H9 (cell line): Measurements from ENCODE around the gene KCNK1. TPM values are rescaled to one million over a fixed set of nuclear protein-coding genes. Genes with fewer than 3 reads are reported as not detected.

Experiments
- DNase-seq: peaks from one replicate; pipeline ENCODE4 v3.0.0-alpha.2; 2017
- H2AFZ ChIP-seq: one replicate; pipeline ENCODE4 v1.6.1; 2013; ENCODE audit warnings: mild to moderate bottlenecking, low read length, control low read depth, moderate library complexity
- H2AK5ac ChIP-seq: 2 replicates; pipeline ENCODE4 v1.6.1; 2013; ENCODE audit warnings: low read length, control low read depth, mixed read lengths; ENCODE audit not compliant: insufficient read length
- H2BK120ac ChIP-seq: one replicate; pipeline ENCODE4 v1.6.1; 2013; ENCODE audit warnings: low read depth, mild to moderate bottlenecking, low read length, control low read depth, inconsistent platforms; ENCODE audit not compliant: poor library complexity, severe bottlenecking
- H2BK12ac ChIP-seq: 2 replicates; pipeline ENCODE4 v1.6.1; 2013; ENCODE audit warnings: low read length, control low read depth, mixed read lengths, low read depth; ENCODE audit not compliant: insufficient read length
- H2BK15ac ChIP-seq: 2 replicates; pipeline ENCODE4 v1.6.1; 2013; ENCODE audit warnings: low read depth, low read length, control low read depth
- H2BK20ac ChIP-seq: one replicate; pipeline ENCODE4 v1.6.1; 2013; ENCODE audit warnings: low read depth, mild to moderate bottlenecking, low read length, control low read depth, inconsistent platforms; ENCODE audit not compliant: poor library complexity, severe bottlenecking
- H2BK5ac ChIP-seq: 2 replicates; pipeline ENCODE4 v1.6.1; 2013; ENCODE audit warnings: low read length, control low read depth, mixed read lengths; ENCODE audit not compliant: insufficient read length
- H3K14ac ChIP-seq: 2 replicates; pipeline ENCODE4 v1.6.1; 2013; ENCODE audit warnings: low read length, control low read depth; ENCODE audit not compliant: insufficient read depth
- H3K18ac ChIP-seq: 2 replicates; pipeline ENCODE4 v1.6.1; 2013; ENCODE audit warnings: low read depth, mild to moderate bottlenecking, mixed read lengths, low read length, control low read depth; ENCODE audit not compliant: insufficient read length
- H3K23ac ChIP-seq: 2 replicates; pipeline ENCODE4 v1.6.1; 2013; ENCODE audit warnings: low read length, control low read depth, mixed read lengths, low read depth; ENCODE audit not compliant: insufficient read length
- H3K23me2 ChIP-seq: 2 replicates; pipeline ENCODE4 v1.6.1; 2013; ENCODE audit warnings: low read depth, mild to moderate bottlenecking, mixed read lengths, low read length, control low read depth; ENCODE audit not compliant: insufficient read length, poor library complexity, severe bottlenecking
- H3K27ac ChIP-seq: 2 replicates; pipeline ENCODE4 v1.5.1; 2013; ENCODE audit warnings: low read length, control low read depth, mixed read lengths, low read depth; ENCODE audit not compliant: insufficient read length
- H3K27me3 ChIP-seq: 2 replicates; pipeline ENCODE4 v1.6.1; 2013; ENCODE audit warnings: low read length, control low read depth, inconsistent platforms; ENCODE audit not compliant: insufficient read depth
- H3K4ac ChIP-seq: 2 replicates; pipeline ENCODE4 v1.6.1; 2013; ENCODE audit warnings: low read depth, mild to moderate bottlenecking, control low read depth, inconsistent platforms, low read length, moderate library complexity
- H3K4me1 ChIP-seq: 2 replicates; pipeline ENCODE4 v1.6.1; 2013; ENCODE audit warnings: low read length, control low read depth, inconsistent platforms; ENCODE audit not compliant: insufficient read depth
- H3K4me2 ChIP-seq: 2 replicates; pipeline ENCODE4 v1.6.1; 2013; ENCODE audit warnings: low read length, control low read depth, mixed read lengths; ENCODE audit not compliant: insufficient read length, insufficient read depth
- H3K56ac ChIP-seq: 2 replicates; pipeline ENCODE4 v1.6.1; 2013; ENCODE audit warnings: low read depth, mild to moderate bottlenecking, mixed read lengths, low read length, control low read depth; ENCODE audit not compliant: insufficient read length
- H3K79me1 ChIP-seq: 2 replicates; pipeline ENCODE4 v1.6.1; 2013; ENCODE audit warnings: low read depth, mild to moderate bottlenecking, moderate library complexity, low read length, control low read depth, inconsistent platforms; ENCODE audit not compliant: insufficient read depth, poor library complexity, severe bottlenecking
- H3K79me2 ChIP-seq: 2 replicates; pipeline ENCODE4 v1.6.1; 2013; ENCODE audit warnings: low read length, control low read depth, inconsistent platforms; ENCODE audit not compliant: insufficient read depth
- H3K9ac ChIP-seq: 2 replicates; pipeline ENCODE4 v1.6.1; 2013; ENCODE audit warnings: low read length, control low read depth, mixed read lengths; ENCODE audit not compliant: insufficient read length; ENCODE audit errors: extremely low read depth
- H3K9me3 ChIP-seq: one replicate; pipeline ENCODE4 v1.6.1; 2013; ENCODE audit warnings: low read depth, low read length, inconsistent platforms; ENCODE audit not compliant: control insufficient read depth
- H3T11ph ChIP-seq: one replicate; pipeline ENCODE4 v1.6.1; 2013; ENCODE audit warnings: mild to moderate bottlenecking, low read length, control low read depth, inconsistent platforms
- H4K20me1 ChIP-seq: one replicate; pipeline ENCODE4 v1.6.1; 2013; ENCODE audit not compliant: control insufficient read depth, insufficient read length, insufficient read depth
- H4K5ac ChIP-seq: 2 replicates; pipeline ENCODE4 v1.6.1; 2013; ENCODE audit warnings: low read depth, mild to moderate bottlenecking, mixed read lengths, low read length, control low read depth; ENCODE audit not compliant: insufficient read length
- H4K8ac ChIP-seq: replicated peaks from 2 replicates; pipeline ENCODE4 v1.6.1; 2013; ENCODE audit warnings: low read length, control low read depth, mixed read lengths, low read depth; ENCODE audit not compliant: insufficient read length
- H4K91ac ChIP-seq: 2 replicates; pipeline ENCODE4 v1.6.1; 2013; ENCODE audit warnings: low read depth, mild to moderate bottlenecking, moderate library complexity, mixed read lengths, low read length, control low read depth; ENCODE audit not compliant: insufficient read length
- H3K27ac Mint-ChIP-seq, 3 experiments: 2 replicates in 2 of 3; 3 replicates in 1 of 3; pipeline ENCODE4 v1.8.0; 2020 to 2021; ENCODE audit warnings: mixed read lengths in 3 of 3, mild to moderate bottlenecking in 1 of 3, moderate library complexity in 1 of 3
- H3K27me3 Mint-ChIP-seq: 2 replicates; pipeline ENCODE4 v1.8.0; 2021; ENCODE audit warnings: low read depth, mild to moderate bottlenecking, moderate library complexity, mixed read lengths
- H3K36me3 Mint-ChIP-seq, 3 experiments: 2 replicates in 2 of 3; 3 replicates in 1 of 3; pipeline ENCODE4 v1.8.0; 2020 to 2021; ENCODE audit warnings: low read depth in 3 of 3, mixed read lengths in 3 of 3; ENCODE audit not compliant: insufficient read depth in 1 of 3
- H3K4me1 Mint-ChIP-seq, 2 experiments: 2 replicates each; pipeline ENCODE4 v1.8.0; 2020; ENCODE audit warnings: mixed read lengths in 2 of 2
- H3K4me3 Mint-ChIP-seq, 2 experiments: 2 replicates in 1 of 2; 3 replicates in 1 of 2; pipeline ENCODE4 v1.8.0; 2020 to 2021; ENCODE audit warnings: mild to moderate bottlenecking in 2 of 2, mixed read lengths in 2 of 2, moderate library complexity in 1 of 2
- H3K9me3 Mint-ChIP-seq, 2 experiments: 2 replicates in 1 of 2; 3 replicates in 1 of 2; pipeline ENCODE4 v1.8.0; 2020; ENCODE audit warnings: mild to moderate bottlenecking in 2 of 2, mixed read lengths in 2 of 2, moderate library complexity in 1 of 2
- CTCF ChIP-seq: fragments of 200-600 bp; sonication (generic); conservative IDR thresholded peaks from 3 replicates; pipeline ENCODE4 v1.8.0; 2021; ENCODE audit warnings: antibody characterized with exemption, mild to moderate bottlenecking
- WGBS: extraction: QIAGEN DNeasy Blood & Tissue Kit; methylation state at CpG from one replicate; pipeline ENCODE4 v1.1.7; 2013; ENCODE audit warnings: missing lambda C conversion rate, low lambda C conversion rate, mixed read lengths; ENCODE audit not compliant: insufficient read length; ENCODE audit errors: extremely low coverage; 5-methylcytosine and 5-hydroxymethylcytosine counted together
- total RNA-seq: library from RNA; stranded (reverse); gene quantifications from 2 replicates; pipeline ENCODE4 v1.2.1, GENCODE V29; 2021

Gene KCNK1
- total RNA-seq, 1 experiment from 2014 or later, result 9.9 TPM

GRCh38 chr1:233632436-233632835 is 18.5 kb downstream of the KCNK1 start:
- H3K27me3 Mint-ChIP-seq, result no peaks in the 10 kb centered on the region; the same call in 1 of the 2 replicates
- Histone ChIP-seq H2BK12ac (no peak overlapping the region), H3K14ac (no peak overlapping the region), H3K4me1 (peaks cover 6% of the 10 kb centered on the region), H2BK15ac (no peak overlapping the region), H3K23ac (no peak overlapping the region), H2AFZ (no peak overlapping the region), H3K18ac (no peak overlapping the region), H3K4ac (no peak overlapping the region), H3K9ac (no peak overlapping the region), H3K56ac (no peak overlapping the region), H4K5ac (no peak overlapping the region), H2BK20ac (no peak overlapping the region), H3K27ac (no peak overlapping the region), H2BK5ac (no peak overlapping the region), H3T11ph (no peak overlapping the region), H2AK5ac (no peak overlapping the region), H3K23me2 (no peaks in the 10 kb centered on the region), H3K9me3 (no peaks in the 10 kb centered on the region), H3K79me2 (peaks cover 2% of the 10 kb centered on the region; the same call in 1 of the 2 replicates), H4K91ac (no peak overlapping the region), H3K79me1 (no peaks in the 10 kb centered on the region), H2BK120ac (no peak overlapping the region), H4K8ac (no peak overlapping the region), H4K20me1 (no peaks in the 10 kb centered on the region), H3K27me3 (no peaks in the 10 kb centered on the region), H3K4me2 (no peak overlapping the region)
- DNase-seq, result no peak
- no peak for TF ChIP-seq CTCF
- H3K4me3 Mint-ChIP-seq, result no peak overlapping the region
- H3K4me1 Mint-ChIP-seq, result peaks cover 14 to 21% of the 10 kb centered on the region in 2 experiments
- H3K9me3 Mint-ChIP-seq, result peaks cover 0 to 8% of the 10 kb centered on the region in 2 experiments; a peak in 3 of 5 replicates
- H3K36me3 Mint-ChIP-seq, result peaks cover 16 to 24% (median 23%) of the 10 kb centered on the region in 3 experiments
- no peak overlapping the region for H3K27ac Mint-ChIP-seq
- no CpG with 5 or more reads among the region's 3 CpGs for WGBS
